GM13977 (cell line): ENCODE results near the gene PCED1B.
A peak's percentile ranks its signal among the peaks of the same experiment; 100 is the strongest.

Experiments
- DNase-seq: peaks from one replicate; pipeline ENCODE4 v3.0.0; 2012; ENCODE audit warnings: low spot score
- in situ Hi-C: fragments of 300-500 bp; cut with MboI; formaldehyde crosslinking; loops from one replicate; pipeline ENCODE4 v1.12.0; 2022; ENCODE audit warnings: low sequenced_read_pairs, low pct_unique_long_range_greater_than_20kb, mixed read lengths, inconsistent platforms; ENCODE audit not compliant: unreplicated experiment
- TF ChIP-seq, protein P1 (sequence below): IDR thresholded peaks from 2 replicates; pipeline ENCODE4 v1.5.1; 2012; ENCODE audit warnings: mild to moderate bottlenecking, control low read depth; ENCODE audit not compliant: insufficient read depth; ENCODE audit errors: extremely low read depth, missing control alignments

Gene PCED1B

DNA sequence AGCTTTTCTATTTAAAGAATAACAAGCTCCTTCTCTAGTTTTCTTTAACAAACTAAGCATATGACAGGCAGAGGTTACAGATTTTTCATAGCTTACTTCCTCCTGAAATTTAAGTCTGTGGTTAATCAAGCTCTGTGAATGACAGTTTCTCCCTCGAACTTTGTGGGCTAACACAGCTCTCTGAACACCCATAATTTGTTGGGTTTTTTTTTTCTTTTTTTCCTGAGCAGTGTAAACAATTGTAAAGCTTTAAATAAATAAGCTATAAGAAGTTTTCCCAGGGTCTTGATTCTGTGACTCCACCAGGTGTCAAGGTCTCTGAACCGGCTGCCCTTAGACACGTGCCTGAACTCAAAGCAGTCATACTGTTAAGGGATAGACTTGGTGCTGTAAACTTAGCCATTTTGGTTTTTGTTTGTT is 128.4 kb downstream of the PCED1B start:
- TF ChIP-seq, protein P1, sequence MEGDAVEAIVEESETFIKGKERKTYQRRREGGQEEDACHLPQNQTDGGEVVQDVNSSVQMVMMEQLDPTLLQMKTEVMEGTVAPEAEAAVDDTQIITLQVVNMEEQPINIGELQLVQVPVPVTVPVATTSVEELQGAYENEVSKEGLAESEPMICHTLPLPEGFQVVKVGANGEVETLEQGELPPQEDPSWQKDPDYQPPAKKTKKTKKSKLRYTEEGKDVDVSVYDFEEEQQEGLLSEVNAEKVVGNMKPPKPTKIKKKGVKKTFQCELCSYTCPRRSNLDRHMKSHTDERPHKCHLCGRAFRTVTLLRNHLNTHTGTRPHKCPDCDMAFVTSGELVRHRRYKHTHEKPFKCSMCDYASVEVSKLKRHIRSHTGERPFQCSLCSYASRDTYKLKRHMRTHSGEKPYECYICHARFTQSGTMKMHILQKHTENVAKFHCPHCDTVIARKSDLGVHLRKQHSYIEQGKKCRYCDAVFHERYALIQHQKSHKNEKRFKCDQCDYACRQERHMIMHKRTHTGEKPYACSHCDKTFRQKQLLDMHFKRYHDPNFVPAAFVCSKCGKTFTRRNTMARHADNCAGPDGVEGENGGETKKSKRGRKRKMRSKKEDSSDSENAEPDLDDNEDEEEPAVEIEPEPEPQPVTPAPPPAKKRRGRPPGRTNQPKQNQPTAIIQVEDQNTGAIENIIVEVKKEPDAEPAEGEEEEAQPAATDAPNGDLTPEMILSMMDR = no peak
- in situ Hi-C loops = no loop called here
- DNase-seq = peak; percentile 41

DNA sequence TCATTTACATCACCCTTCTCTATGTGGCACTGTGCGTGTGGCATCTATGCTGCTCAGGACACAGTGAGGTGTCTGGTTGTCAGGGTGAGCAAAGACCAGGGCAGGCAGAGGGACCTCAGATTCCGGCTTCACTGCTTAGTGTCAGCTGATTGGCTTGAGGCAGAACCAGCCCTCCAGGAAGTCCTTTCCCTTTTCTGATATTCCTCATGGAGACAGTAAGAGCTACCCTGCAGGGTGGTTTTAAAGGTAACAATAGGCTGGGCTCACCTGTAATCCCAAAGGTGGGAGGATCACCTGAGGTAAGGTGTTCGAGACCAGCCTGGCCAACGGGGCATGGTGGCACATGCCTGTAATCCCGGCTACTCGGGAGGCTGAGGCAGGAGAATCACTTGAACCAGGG is 129.6 kb downstream of the PCED1B start:
- DNase-seq = no peak
- in situ Hi-C loops = no loop called here
- TF ChIP-seq, protein P1 = no peak

DNA sequence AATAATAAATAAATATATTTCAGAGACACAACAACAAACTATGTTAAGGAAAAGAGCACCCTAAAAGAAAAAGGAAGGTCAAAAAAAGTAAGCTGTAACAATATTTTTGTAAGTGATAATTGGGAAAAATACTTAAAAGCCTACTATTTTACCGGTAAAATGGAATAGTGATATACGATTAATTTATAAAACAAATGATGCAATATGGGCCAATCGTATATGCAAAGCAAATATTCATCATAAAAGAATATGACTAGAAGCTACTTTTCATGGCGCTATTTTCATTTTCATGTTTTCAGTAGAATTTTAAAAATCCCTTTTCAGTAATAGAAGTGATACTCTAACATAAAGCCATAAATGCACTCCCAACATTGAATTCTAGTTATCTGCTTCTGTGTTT is 131.4 kb downstream of the PCED1B start:
- in situ Hi-C loops = no loop called here
- TF ChIP-seq, protein P1 = no peak
- DNase-seq = no peak

DNA sequence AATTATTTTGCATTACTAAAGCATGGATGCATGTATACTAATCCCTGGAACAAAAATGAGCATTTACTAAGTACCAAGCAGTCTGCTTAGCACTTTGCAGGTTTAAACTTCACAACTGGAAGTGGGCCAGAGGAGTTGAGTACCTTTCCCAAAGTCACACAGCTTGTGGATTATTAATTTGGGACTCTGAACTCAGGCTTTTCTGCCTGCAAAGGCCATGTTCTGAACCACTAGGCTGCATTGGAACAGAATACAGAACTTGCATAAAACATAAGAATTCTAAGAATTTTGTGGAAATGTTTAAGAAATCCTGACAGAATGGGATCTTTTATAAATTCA is 133.2 kb downstream of the PCED1B start:
- no peak for DNase-seq
- in situ Hi-C loops = no loop called here
- TF ChIP-seq, protein P1 = no peak

DNA sequence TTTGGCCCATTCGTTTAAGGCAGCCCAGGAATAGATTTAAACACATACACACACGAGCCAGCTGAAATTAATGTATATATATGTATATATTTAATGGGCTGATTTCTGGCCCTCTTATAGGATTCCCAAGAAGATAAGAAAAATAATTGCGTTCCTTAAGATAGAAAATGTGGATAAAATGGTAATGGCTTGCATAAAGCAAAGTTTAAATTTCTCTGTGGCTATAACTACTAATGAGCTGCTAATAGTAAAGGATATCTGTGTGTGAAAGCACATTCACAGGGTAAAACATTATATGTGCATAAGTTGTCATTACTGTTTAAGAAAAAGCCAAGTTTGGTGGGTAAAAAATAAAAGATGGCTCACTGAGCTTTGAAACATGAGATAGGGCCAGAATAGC is 134.0 kb downstream of the PCED1B start:
- in situ Hi-C loops = no loop called here
- TF ChIP-seq, protein P1 = no peak
- DNase-seq = no peak

DNA sequence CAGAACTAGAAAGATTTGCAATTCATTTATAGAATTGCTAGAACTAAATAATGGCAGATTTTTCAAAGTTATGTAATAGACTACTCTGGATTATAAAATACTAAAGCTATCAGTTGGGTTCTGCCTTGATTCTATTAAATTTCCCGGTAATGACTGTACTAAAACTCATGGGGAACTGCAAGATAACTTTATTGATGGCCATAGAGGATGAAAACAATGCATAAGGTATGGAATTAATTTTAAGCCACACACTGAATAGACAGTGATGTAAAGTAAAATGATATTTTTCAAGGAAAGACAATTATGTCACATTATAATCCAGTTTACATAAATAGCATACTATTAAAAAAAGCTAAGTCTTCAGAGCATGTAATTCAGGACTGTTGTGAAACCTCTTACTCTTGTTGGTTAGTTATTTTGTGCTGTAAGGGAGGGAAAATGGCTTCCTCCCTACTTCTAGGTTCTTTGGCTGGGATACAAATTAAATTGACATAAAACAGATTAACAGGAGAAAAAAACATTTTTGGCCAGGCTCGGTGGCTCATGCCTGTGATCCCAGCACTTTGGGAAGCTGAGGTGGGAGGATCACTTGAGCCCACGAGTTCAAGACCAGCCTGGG is 134.7 kb downstream of the PCED1B start:
- in situ Hi-C loops = no loop called here
- TF ChIP-seq, protein P1 = no peak
- no peak for DNase-seq

DNA sequence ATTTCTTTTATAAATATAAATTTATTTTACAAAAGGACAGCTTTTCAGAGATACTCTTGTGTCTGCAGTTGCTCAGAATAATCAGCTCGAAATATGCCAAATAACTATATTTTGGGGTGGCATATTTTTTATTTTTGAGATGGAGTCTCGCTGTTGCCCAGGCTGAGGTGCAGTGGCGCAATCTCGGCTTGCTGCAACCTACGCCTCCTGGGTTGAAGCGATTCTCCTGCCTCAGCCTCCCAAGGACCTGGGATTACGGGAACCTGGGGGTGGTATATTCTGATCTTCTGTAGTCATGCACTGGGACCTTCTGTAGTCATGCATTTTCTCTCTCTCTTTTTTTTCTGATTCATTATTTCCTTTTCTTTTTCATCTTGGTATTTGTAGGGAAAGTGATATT is 135.3 kb downstream of the PCED1B start:
- DNase-seq = no peak
- in situ Hi-C loops = no loop called here
- TF ChIP-seq, protein P1 = no peak
